B cell (primary cell): ENCODE results near the gene MRPL10.

Experiments
- EZH2 ChIP-seq: IDR thresholded peaks from 2 replicates; pipeline ENCODE4 v1.6.1; 2012; ENCODE audit warnings: borderline replicate concordance, low read depth, mild to moderate bottlenecking, moderate library complexity, low read length; ENCODE audit not compliant: insufficient read depth, poor library complexity, severe bottlenecking
- TF ChIP-seq, protein P1 (sequence below): fragments of 200-600 bp; IDR thresholded peaks from one replicate; pipeline ENCODE4 v1.8.0; 2022; ENCODE audit warnings: antibody characterized with exemption, mild to moderate bottlenecking

DNA sequence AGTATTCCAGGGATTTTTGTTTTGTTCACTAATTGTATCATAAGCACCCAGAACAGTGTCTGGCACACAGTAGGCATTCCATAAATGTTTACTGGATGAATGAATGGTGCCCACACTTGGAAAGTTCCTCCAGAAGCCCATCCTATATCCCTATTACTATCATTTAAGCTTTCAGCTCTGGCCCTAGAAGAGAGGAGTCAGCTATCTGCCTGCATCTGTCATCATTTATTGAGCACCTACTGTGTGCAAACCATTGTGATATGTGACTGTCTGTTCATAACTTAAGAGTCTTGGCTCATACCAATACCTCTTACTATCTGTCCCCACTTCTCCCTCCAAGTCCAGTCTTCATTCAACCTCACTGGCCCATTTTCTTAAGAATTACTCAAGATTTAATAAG is 39.7 kb upstream of the MRPL10 start:
- TF ChIP-seq, protein P1, sequence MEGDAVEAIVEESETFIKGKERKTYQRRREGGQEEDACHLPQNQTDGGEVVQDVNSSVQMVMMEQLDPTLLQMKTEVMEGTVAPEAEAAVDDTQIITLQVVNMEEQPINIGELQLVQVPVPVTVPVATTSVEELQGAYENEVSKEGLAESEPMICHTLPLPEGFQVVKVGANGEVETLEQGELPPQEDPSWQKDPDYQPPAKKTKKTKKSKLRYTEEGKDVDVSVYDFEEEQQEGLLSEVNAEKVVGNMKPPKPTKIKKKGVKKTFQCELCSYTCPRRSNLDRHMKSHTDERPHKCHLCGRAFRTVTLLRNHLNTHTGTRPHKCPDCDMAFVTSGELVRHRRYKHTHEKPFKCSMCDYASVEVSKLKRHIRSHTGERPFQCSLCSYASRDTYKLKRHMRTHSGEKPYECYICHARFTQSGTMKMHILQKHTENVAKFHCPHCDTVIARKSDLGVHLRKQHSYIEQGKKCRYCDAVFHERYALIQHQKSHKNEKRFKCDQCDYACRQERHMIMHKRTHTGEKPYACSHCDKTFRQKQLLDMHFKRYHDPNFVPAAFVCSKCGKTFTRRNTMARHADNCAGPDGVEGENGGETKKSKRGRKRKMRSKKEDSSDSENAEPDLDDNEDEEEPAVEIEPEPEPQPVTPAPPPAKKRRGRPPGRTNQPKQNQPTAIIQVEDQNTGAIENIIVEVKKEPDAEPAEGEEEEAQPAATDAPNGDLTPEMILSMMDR, result no peak
- TF ChIP-seq EZH2, result no peak
